Body of pancreas (tissue), 4 donors: Measurements from ENCODE around the gene STX1B.

Experiments used
- CTCF ChIP-seq, 7 experiments: fragments of 450-650 bp in 4 of 7; fragments of 200-600 bp in 3 of 7; sonication (generic) in 3 of 7; IDR thresholded peaks; one replicate each; pipeline ENCODE4 v1.5.1; 2016 to 2019; ENCODE audit warnings: antibody characterized with exemption in 7 of 7
- POLR2A ChIP-seq, 3 donors: fragments of 450-650 bp; IDR thresholded peaks; one replicate each; pipeline ENCODE4 v1.6.1; 2016; ENCODE audit warnings: antibody characterized with exemption in 3 of 3, mild to moderate bottlenecking in 2 of 3

- TF ChIP-seq POLR2A (IDR thresholded peaks at IDR 0.05) (no peak), CTCF (IDR thresholded peaks at IDR 0.05) (no peak)
These were observed 17.3 kb downstream of the STX1B start for GRCh38 chr16:30992931-30993816.
